GM12878 (cell line): ENCODE measurements around the gene RPL38. TPM values are rescaled to one million over a fixed set of nuclear protein-coding genes. Genes with fewer than 3 reads are reported as not detected.

ENCODE experiments used
- ATAC-seq: fragments of 200-7000 bp; cut with Tn5 transposase; 3 replicates; pipeline ENCODE4 v1.9.1; 2020; ENCODE audit warnings: mild to moderate bottlenecking, moderate library complexity
- BruUV-seq: library from RNA; stranded (reverse); fragments of 400-500 nt; replicated peaks from 2 replicates; lab custom pipeline; 2021; lab: Mats Ljungman, UMichigan
- CTCF ChIA-PET: fragments of 300-600 bp; sonication (Branson Sonifier 250); formaldehyde crosslinking; extraction: SDS; loops from one replicate; lab custom pipeline; 2021; ENCODE audit warnings: inconsistent platforms; lab: Yijun Ruan, JAX
- POLR2A ChIA-PET: fragments of 350-600 bp; formaldehyde crosslinking; extraction: SDS; loops from one replicate; lab custom pipeline; 2021; ENCODE audit warnings: inconsistent platforms; lab: Charles Lee
- RAD21 ChIA-PET: fragments of 300-600 bp; sonication (Branson Sonifier 250); formaldehyde crosslinking; loops from one replicate; lab custom pipeline; 2023; ENCODE audit warnings: antibody characterized with exemption; ENCODE audit not compliant: unreplicated experiment; lab: Charles Lee
- SMC1A ChIA-PET: fragments of 300-600 bp; sonication (Branson Sonifier 250); formaldehyde crosslinking; loops from one replicate; lab custom pipeline; 2023; ENCODE audit not compliant: unreplicated experiment, uncharacterized antibody; lab: Charles Lee
- DNase-seq: peaks from one replicate; pipeline ENCODE4 v3.0.0-alpha.2; 2011; ENCODE audit warnings: low read depth, low spot score
- FAIRE-seq: peaks from 3 replicates; lab custom pipeline; 2011; peaks lifted over from hg19 to GRCh38; lab: Jason Lieb, UNC
- H2AFZ ChIP-seq: 2 replicates; pipeline ENCODE4 v1.6.0; 2011; ENCODE audit warnings: low read depth, low read length, control low read depth; ENCODE audit not compliant: control insufficient read depth
- H3K27ac ChIP-seq: 2 replicates; pipeline ENCODE4 v1.5.1; 2011; ENCODE audit warnings: control low read depth; ENCODE audit not compliant: control insufficient read depth, insufficient read depth
- H3K27me3 ChIP-seq, 2 experiments: replicated peaks in 1 of 2; 2 replicates each; pipeline versions ENCODE4 v1.6.0 to v1.6.1; 2011; ENCODE audit warnings: low read length in 1 of 2; ENCODE audit not compliant: control insufficient read depth in 2 of 2, insufficient read depth in 2 of 2
- H3K36me3 ChIP-seq, 2 experiments: 2 replicates each; pipeline ENCODE4 v1.5.1; 2011; ENCODE audit warnings: low read length in 1 of 2; ENCODE audit not compliant: control insufficient read depth in 2 of 2, insufficient read depth in 2 of 2
- H3K4me1 ChIP-seq: 2 replicates; pipeline ENCODE4 v1.6.1; 2011; ENCODE audit warnings: mild to moderate bottlenecking, low read length, moderate library complexity, mixed read lengths; ENCODE audit not compliant: control insufficient read depth, insufficient read depth
- H3K4me2 ChIP-seq: 2 replicates; pipeline ENCODE4 v1.6.0; 2011; ENCODE audit warnings: control low read depth; ENCODE audit not compliant: control insufficient read depth, insufficient read depth
- H3K4me3 ChIP-seq: fragments of 200-600 bp; sonication (generic); 2 replicates; pipeline ENCODE4 v1.5.1; 2016
- H3K79me2 ChIP-seq: 2 replicates; pipeline ENCODE4 v1.6.0; 2011; ENCODE audit warnings: low read length; ENCODE audit not compliant: control insufficient read depth, insufficient read depth
- H3K9ac ChIP-seq: 2 replicates; pipeline ENCODE4 v1.8.0; 2011; ENCODE audit warnings: low read length, control low read depth, mixed read lengths; ENCODE audit not compliant: control insufficient read depth, insufficient read depth
- H3K9me3 ChIP-seq: replicated peaks from 3 replicates; pipeline ENCODE4 v1.5.1; 2011; ENCODE audit warnings: mild to moderate bottlenecking, low read length; ENCODE audit not compliant: control insufficient read depth, insufficient read depth
- H4K20me1 ChIP-seq: 2 replicates; pipeline ENCODE4 v1.6.0; 2011; ENCODE audit not compliant: control insufficient read depth, insufficient read depth
- ASH2L ChIP-seq: fragments of 300-600, 200-600 bp; sonication (generic); IDR thresholded peaks from 2 replicates; pipeline ENCODE4 v1.6.1; 2017; ENCODE audit warnings: low read depth, mild to moderate bottlenecking, borderline replicate concordance
- BHLHE40 ChIP-seq, 2 experiments: fragments of 450-650 bp in 1 of 2; IDR thresholded peaks; 2 replicates each; pipeline ENCODE4 v1.6.1; 2011 to 2017; ENCODE audit warnings: low read depth in 2 of 2, borderline replicate concordance in 1 of 2, improper control_type of control experiment in 1 of 2, low read length in 1 of 2, mild to moderate bottlenecking in 1 of 2
- IRF4 ChIP-seq: IDR thresholded peaks from 2 replicates; pipeline ENCODE4 v1.6.1; 2011; ENCODE audit warnings: low read depth, low read length
- KAT2A ChIP-seq: conservative IDR thresholded peaks from 2 replicates; pipeline ENCODE4 v1.6.1; 2011; ENCODE audit warnings: low read depth, low read length; ENCODE audit not compliant: control insufficient read depth
- MTA2 ChIP-seq: fragments of 450-650 bp; IDR thresholded peaks from 2 replicates; pipeline ENCODE4 v1.6.1; 2016; ENCODE audit warnings: low read depth, mild to moderate bottlenecking, moderate library complexity
- NBN ChIP-seq: fragments of 450-650 bp; IDR thresholded peaks from 2 replicates; pipeline ENCODE4 v1.6.1; 2016
- NFIC ChIP-seq: IDR thresholded peaks from 2 replicates; pipeline ENCODE4 v1.6.1; 2012; ENCODE audit warnings: low read depth, mild to moderate bottlenecking, inconsistent platforms, low read length, moderate library complexity
- NKRF ChIP-seq: fragments of 450-650 bp; conservative IDR thresholded peaks from 2 replicates; pipeline ENCODE4 v1.6.1; 2017; ENCODE audit warnings: mild to moderate bottlenecking, moderate library complexity
- NRF1 ChIP-seq: conservative IDR thresholded peaks from 2 replicates; pipeline ENCODE4 v1.6.1; 2011; ENCODE audit warnings: mild to moderate bottlenecking, low read depth, low read length, improper control_type of control experiment
- PAX5 ChIP-seq: IDR thresholded peaks from 2 replicates; pipeline ENCODE4 v1.6.1; 2011; ENCODE audit warnings: low read depth, low read length, borderline replicate concordance
- PAX8 ChIP-seq: fragments of 450-650 bp; IDR thresholded peaks from 2 replicates; pipeline ENCODE4 v1.6.1; 2017; ENCODE audit warnings: mild to moderate bottlenecking, moderate library complexity
- PML ChIP-seq: IDR thresholded peaks from 2 replicates; pipeline ENCODE4 v1.6.1; 2012; ENCODE audit warnings: low read length, inconsistent platforms
- RFX5 ChIP-seq: IDR thresholded peaks from 2 replicates; pipeline ENCODE4 v1.6.1; 2011; ENCODE audit warnings: low read depth, low read length, improper control_type of control experiment
- SMARCA5 ChIP-seq: fragments of 450-650 bp; IDR thresholded peaks from 2 replicates; pipeline ENCODE4 v1.6.1; 2017; ENCODE audit warnings: mild to moderate bottlenecking
- SMC3 ChIP-seq: IDR thresholded peaks from 2 replicates; pipeline ENCODE4 v1.6.1; 2011; ENCODE audit warnings: low read length, improper control_type of control experiment, borderline replicate concordance
- USF2 ChIP-seq: IDR thresholded peaks from 2 replicates; pipeline ENCODE4 v1.6.1; 2011; ENCODE audit warnings: low read depth, low read length, improper control_type of control experiment, borderline replicate concordance
- YBX1 ChIP-seq: fragments of 450-650 bp; IDR thresholded peaks from 2 replicates; pipeline ENCODE4 v1.6.1; 2016; ENCODE audit warnings: antibody characterized with exemption
- WGBS: methylation state at CpG from one replicate; pipeline ENCODE4 v1.1.6; 2016; ENCODE audit warnings: low lambda C conversion rate; ENCODE audit not compliant: insufficient replicate concordance, insufficient coverage; ENCODE audit errors: missing lambda C conversion rate; 5-methylcytosine and 5-hydroxymethylcytosine counted together
- in situ Hi-C: fragments of 300-500 bp; cut with MboI; formaldehyde crosslinking; loops from 9 replicates; pipeline ENCODE4 v1.14.3; 2018; ENCODE audit warnings: mixed read lengths
- intact Hi-C: fragments of 100-400 bp; cut with micrococcal nuclease; formaldehyde crosslinking; loops from one replicate; pipeline ENCODE4 v1.14.2; 2022; ENCODE audit not compliant: unreplicated experiment
- polyA plus RNA-seq, 11 experiments: library from polyadenylated mRNA; depleted of rRNA in 4 of 11; unstranded in 6 of 11; stranded (reverse) in 5 of 11; fragments of >200 nt; fragmentation: Nextera tagmentation in 4 of 11; fragmentation: Illumina TruSeq in 1 of 11; extraction: Ambion mirVana in 4 of 11; extraction: Trizol in 1 of 11; gene quantifications; 1 replicate in 1 of 11; 2 replicates in 10 of 11; pipeline versions ENCODE4 v1.2.1 to v1.2.3, GENCODE V29; 2011 to 2016; ENCODE audit warnings: inconsistent platforms in 2 of 11, missing spikeins in 2 of 11, low read depth in 1 of 11
- total RNA-seq, 4 experiments: library from RNA; depleted of rRNA in 3 of 4; stranded (reverse); fragments of >200 nt in 3 of 4; fragmentation: Illumina TruSeq in 1 of 4; extraction: Trizol in 1 of 4; gene quantifications; 2 replicates each; pipeline versions ENCODE4 v1.2.1 to v1.2.3, GENCODE V29; 2013 to 2021
- TF ChIP-seq, protein P1 (sequence below): IDR thresholded peaks from 2 replicates; pipeline ENCODE4 v1.6.1; 2012; ENCODE audit warnings: low read depth, low read length, improper control_type of control experiment
- TF ChIP-seq, protein P2 (sequence below): fragments of 450-650 bp; IDR thresholded peaks from 2 replicates; pipeline ENCODE4 v1.6.1; 2014; ENCODE audit warnings: mild to moderate bottlenecking

RPL38 gene
- total and polyA plus RNA-seq, 10 of the 15 experiments (the other 5 are each of a cell fraction or from before 2014, with no cell fraction given), result 1,318 to 4,938 (median 2,673) TPM

- ATAC-seq, result peak; percentile 76
- H3K4me1 ChIP-seq, result peaks cover 28% of the 10 kb centered on the region
- H3K4me3 ChIP-seq, result peak within 1 kb of the TSS; percentile 77
- in situ Hi-C loops, result loop anchor here (10.0 kb wide), 1 partner anchor 62 kb away; the partner anchor contains the start of gene DNAI2
- peaks cover 3% of the 10 kb centered on the region; the same call in 1 of the 2 replicates for H4K20me1 ChIP-seq
- peak within 1 kb of the TSS; percentile 47 for H3K27ac ChIP-seq
- BruUV-seq, result TSS peak; percentile 95
- CTCF ChIA-PET, result interaction anchor here (0.6 to 3.4 kb wide), 8 partner anchors 9 to 537 kb away, joined by 3 to 25 read pairs (median 4); partner anchors contain the start of gene RPL38
- H3K27me3 ChIP-seq, result no peaks in the 10 kb centered on the region
- peak; percentile 75 for FAIRE-seq
- SMC1A ChIA-PET, result interaction anchor here (1.0 to 3.3 kb wide), 7 partner anchors 18 to 85 kb away, joined by 3 to 9 read pairs (median 3); no protein-coding TSS in a partner anchor
- POLR2A ChIA-PET, result interaction anchor here (0.5 to 2.1 kb wide), 5 partner anchors 10 to 361 kb away, joined by 3 to 7 read pairs (median 3); partner anchors contain the start of gene RPL38
- H2AFZ ChIP-seq, result peak within 1 kb of the TSS; percentile 61
- intact Hi-C loops, result loop anchor here (5.0 kb wide), 1 partner anchor 69 kb away; no protein-coding TSS in a partner anchor
- peaks cover 15% of the 10 kb centered on the region for H3K79me2 ChIP-seq
- H3K9me3 ChIP-seq, result no peaks in the 10 kb centered on the region
- 7% methylated on average over 27 of the region's 62 CpGs for WGBS
- no peak for DNase-seq
- peak within 1 kb of the TSS; percentile 89 for H3K4me2 ChIP-seq
- peak within 1 kb of the TSS; percentile 55 for H3K9ac ChIP-seq
- peaks cover 7 to 12% of the 10 kb centered on the region in 2 experiments for H3K36me3 ChIP-seq
- RAD21 ChIA-PET, result interaction anchor here (0.5 to 1.9 kb wide), 9 partner anchors 10 to 155 kb away, joined by 3 to 10 read pairs (median 4); partner anchors contain the start of genes BTBD17 and RPL38
- TF ChIP-seq SMC3 (no peak), SMARCA5 (no peak; the same call in 1 of the 2 replicates), RFX5 (no peak), ASH2L (no peak), USF2 (no peak), NBN (no peak), NRF1 (no peak), NKRF (no peak), IRF4 (no peak), PAX5 (no peak), PAX8 (no peak), NFIC (no peak), MTA2 (no peak), PML (no peak), KAT2A (no peak), YBX1 (no peak), BHLHE40 (IDR thresholded peaks at IDR 0.05; ENCODE audit: borderline replicate concordance in 1 of 2, low read depth in 2 of 2, low read length in 1 of 2) (peak in 1 of 2 experiments; percentile 63; a peak in 2 of 4 replicates)
- TF ChIP-seq, protein P1, sequence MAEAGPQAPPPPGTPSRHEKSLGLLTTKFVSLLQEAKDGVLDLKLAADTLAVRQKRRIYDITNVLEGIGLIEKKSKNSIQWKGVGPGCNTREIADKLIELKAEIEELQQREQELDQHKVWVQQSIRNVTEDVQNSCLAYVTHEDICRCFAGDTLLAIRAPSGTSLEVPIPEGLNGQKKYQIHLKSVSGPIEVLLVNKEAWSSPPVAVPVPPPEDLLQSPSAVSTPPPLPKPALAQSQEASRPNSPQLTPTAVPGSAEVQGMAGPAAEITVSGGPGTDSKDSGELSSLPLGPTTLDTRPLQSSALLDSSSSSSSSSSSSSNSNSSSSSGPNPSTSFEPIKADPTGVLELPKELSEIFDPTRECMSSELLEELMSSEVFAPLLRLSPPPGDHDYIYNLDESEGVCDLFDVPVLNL, result no peak
- TF ChIP-seq, protein P2, sequence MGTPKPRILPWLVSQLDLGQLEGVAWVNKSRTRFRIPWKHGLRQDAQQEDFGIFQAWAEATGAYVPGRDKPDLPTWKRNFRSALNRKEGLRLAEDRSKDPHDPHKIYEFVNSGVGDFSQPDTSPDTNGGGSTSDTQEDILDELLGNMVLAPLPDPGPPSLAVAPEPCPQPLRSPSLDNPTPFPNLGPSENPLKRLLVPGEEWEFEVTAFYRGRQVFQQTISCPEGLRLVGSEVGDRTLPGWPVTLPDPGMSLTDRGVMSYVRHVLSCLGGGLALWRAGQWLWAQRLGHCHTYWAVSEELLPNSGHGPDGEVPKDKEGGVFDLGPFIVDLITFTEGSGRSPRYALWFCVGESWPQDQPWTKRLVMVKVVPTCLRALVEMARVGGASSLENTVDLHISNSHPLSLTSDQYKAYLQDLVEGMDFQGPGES, result no peak
Observed at GRCh38 chr17:74212913-74213791, 9.7 kb downstream of the RPL38 start, which contains the start of gene TTYH2. Gene TTYH2, plus strand, starts transcription at chr17:74213571. Its CDS starts 17 bp downstream, at chr17:74213588.
